Brain microvascular endothelial cell (primary cell): ENCODE measurements around the gene ZMYND15.

Experiments
- DNase-seq: peaks from one replicate; pipeline ENCODE4 v3.0.0-alpha.2; 2020
- H3K27ac ChIP-seq: fragments of 250-450 bp; sonication (Bioruptor Pico); 2 replicates; pipeline ENCODE4 v1.5.1; 2020; ENCODE audit warnings: mild to moderate bottlenecking, moderate library complexity
- H3K27me3 ChIP-seq: fragments of 250-450 bp; sonication (Bioruptor Pico); replicated peaks from 2 replicates; pipeline ENCODE4 v1.5.1; 2020; ENCODE audit warnings: mild to moderate bottlenecking
- H3K36me3 ChIP-seq: fragments of 250-450 bp; sonication (Bioruptor Pico); replicated peaks from 2 replicates; pipeline ENCODE4 v1.5.1; 2020; ENCODE audit warnings: mild to moderate bottlenecking
- H3K4me3 ChIP-seq: 2 replicates; pipeline ENCODE4 v1.5.1; 2011; ENCODE audit warnings: low read depth, mild to moderate bottlenecking, control low read depth, low read length, moderate library complexity
- in situ Hi-C: cut with HindIII; loops from 2 replicates; pipeline ENCODE4 v1.10.0; 2017; ENCODE audit warnings: low sequenced_read_pairs, low pct_ligation_motif_present
- TF ChIP-seq, protein P1 (sequence below): IDR thresholded peaks from 2 replicates; pipeline ENCODE4 v1.5.1; 2011; ENCODE audit warnings: low read depth, mild to moderate bottlenecking, moderate library complexity, low read length, control low read depth, inconsistent platforms; ENCODE audit errors: missing control alignments

Gene ZMYND15

DNA sequence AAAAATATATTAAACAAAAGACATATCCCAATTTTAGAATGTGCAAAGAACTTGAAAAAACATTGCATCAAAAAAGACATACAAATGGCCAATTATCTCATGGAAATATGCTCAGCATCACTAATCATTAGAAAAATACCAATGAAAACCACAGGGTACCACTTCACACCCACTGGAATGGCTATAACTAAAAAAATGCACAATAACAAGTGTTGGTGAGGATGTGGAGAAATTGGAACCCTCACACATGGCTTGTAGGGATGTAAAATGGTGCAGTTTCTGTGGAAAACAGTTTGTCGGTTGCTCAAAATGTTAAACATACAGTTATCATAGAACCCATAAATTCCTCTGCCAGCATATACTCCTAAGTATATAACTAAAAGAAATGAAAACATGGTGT, 55.5 kb downstream of the ZMYND15 start:
- TF ChIP-seq, protein P1, sequence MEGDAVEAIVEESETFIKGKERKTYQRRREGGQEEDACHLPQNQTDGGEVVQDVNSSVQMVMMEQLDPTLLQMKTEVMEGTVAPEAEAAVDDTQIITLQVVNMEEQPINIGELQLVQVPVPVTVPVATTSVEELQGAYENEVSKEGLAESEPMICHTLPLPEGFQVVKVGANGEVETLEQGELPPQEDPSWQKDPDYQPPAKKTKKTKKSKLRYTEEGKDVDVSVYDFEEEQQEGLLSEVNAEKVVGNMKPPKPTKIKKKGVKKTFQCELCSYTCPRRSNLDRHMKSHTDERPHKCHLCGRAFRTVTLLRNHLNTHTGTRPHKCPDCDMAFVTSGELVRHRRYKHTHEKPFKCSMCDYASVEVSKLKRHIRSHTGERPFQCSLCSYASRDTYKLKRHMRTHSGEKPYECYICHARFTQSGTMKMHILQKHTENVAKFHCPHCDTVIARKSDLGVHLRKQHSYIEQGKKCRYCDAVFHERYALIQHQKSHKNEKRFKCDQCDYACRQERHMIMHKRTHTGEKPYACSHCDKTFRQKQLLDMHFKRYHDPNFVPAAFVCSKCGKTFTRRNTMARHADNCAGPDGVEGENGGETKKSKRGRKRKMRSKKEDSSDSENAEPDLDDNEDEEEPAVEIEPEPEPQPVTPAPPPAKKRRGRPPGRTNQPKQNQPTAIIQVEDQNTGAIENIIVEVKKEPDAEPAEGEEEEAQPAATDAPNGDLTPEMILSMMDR: no peak
- in situ Hi-C loops: no loop called here
- Histone ChIP-seq H3K27ac (no peak overlapping the region), H3K27me3 (no peaks in the 10 kb centered on the region), H3K36me3 (peaks cover 12% of the 10 kb centered on the region), H3K4me3 (no peak overlapping the region)
- no peak for DNase-seq
